Esophagus squamous epithelium (tissue), 5 donors: Measurements from ENCODE around the gene ENTPD5. TPM values are rescaled to one million over a fixed set of nuclear protein-coding genes. Genes with fewer than 3 reads are reported as not detected.

Source experiments
- DNase-seq: peaks from one replicate; lab custom pipeline; 2025; lab: John Stamatoyannopoulos, UW
- H3K27ac ChIP-seq, 4 donors: fragments of 200-600 bp; sonication (generic); one replicate each; pipeline ENCODE4 v1.5.1; 2016 to 2019; ENCODE audit warnings: mild to moderate bottlenecking in 1 of 4
- H3K27me3 ChIP-seq, 4 donors: fragments of 200-600 bp; sonication (generic); 1 replicate in 3 of 4; 2 replicates in 1 of 4; pipeline versions ENCODE4 v1.5.1 to v1.6.0; 2017 to 2021; ENCODE audit warnings: antibody characterized with exemption in 1 of 4
- H3K36me3 ChIP-seq, 3 donors: fragments of 200-600 bp; sonication (generic); one replicate each; pipeline ENCODE4 v1.5.1; 2016 to 2019
- H3K4me1 ChIP-seq, 3 donors: fragments of 200-600 bp; sonication (generic); one replicate each; pipeline ENCODE4 v1.5.1; 2017 to 2019
- H3K4me3 ChIP-seq, 4 donors: fragments of 200-600 bp; sonication (generic); 1 replicate in 3 of 4; 2 replicates in 1 of 4; pipeline ENCODE4 v1.5.1; 2016 to 2019; ENCODE audit warnings: mild to moderate bottlenecking in 2 of 4, moderate library complexity in 1 of 4
- H3K9me3 ChIP-seq, 3 donors: fragments of 200-600 bp; sonication (generic); one replicate each; pipeline ENCODE4 v1.5.1; 2016 to 2019
- CTCF ChIP-seq, 6 experiments: fragments of 450-650 bp in 4 of 6; fragments of 200-600 bp in 2 of 6; sonication (generic) in 2 of 6; IDR thresholded peaks; one replicate each; pipeline ENCODE4 v1.5.1; 2016 to 2019; ENCODE audit warnings: antibody characterized with exemption in 6 of 6, mild to moderate bottlenecking in 4 of 6, moderate library complexity in 4 of 6
- POLR2A ChIP-seq, 4 donors: fragments of 450-650 bp; IDR thresholded peaks; one replicate each; pipeline ENCODE4 v1.6.1; 2017; ENCODE audit warnings: antibody characterized with exemption in 4 of 4, mild to moderate bottlenecking in 4 of 4, moderate library complexity in 3 of 4
- WGBS, 2 donors: methylation state at CpG; one replicate each; pipeline ENCODE4 v1.1.5; 2018; 5-methylcytosine and 5-hydroxymethylcytosine counted together
- intact Hi-C: fragments of 100-400 bp; cut with DNase I; formaldehyde crosslinking; loops from one replicate; pipeline ENCODE4 v1.15.0; 2022
- total RNA-seq, 4 donors: library from RNA; depleted of rRNA; stranded (reverse); fragments of >200 nt; gene quantifications; one replicate each; pipeline ENCODE4 v1.1.0, GENCODE V29; 2016
- donor health status: DM: yes; HTN: yes; CAD: no.

The ENTPD5 gene
- total RNA-seq, 4 donors from 2014 or later, result 9.3 to 16.9 (median 13.0) TPM

GRCh38 chr14:73977896-73978295 lies 41.2 kb downstream of the ENTPD5 start:
- TF ChIP-seq CTCF (IDR thresholded peaks at IDR 0.05), result no peak
- no peak for TF ChIP-seq POLR2A (IDR thresholded peaks at IDR 0.05)
- Histone ChIP-seq H3K36me3 (peaks cover 0 to 82% (median 7%) of the 10 kb centered on the region in 3 donors), H3K4me3 (no peak overlapping the region), H3K27me3 (no peaks in the 10 kb centered on the region), H3K27ac (no peak overlapping the region), H3K9me3 (no peaks in the 10 kb centered on the region), H3K4me1 (no peaks in the 10 kb centered on the region)
- intact Hi-C loops, result no loop called here
- 57 to 73% methylated on average over 3 to 4 of the region's 4 CpGs for WGBS, 2 donors
- no peak for DNase-seq

- no peaks in the 10 kb centered on the region for H3K9me3 ChIP-seq
- TF ChIP-seq POLR2A (IDR thresholded peaks at IDR 0.05), result no peak
- TF ChIP-seq CTCF (IDR thresholded peaks at IDR 0.05), result no peak
- WGBS, 2 donors, result 73 to 81% methylated on average over 6 of the region's 6 CpGs
- H3K4me1 ChIP-seq, result no peaks in the 10 kb centered on the region
- DNase-seq, result no peak
- intact Hi-C loops, result no loop called here
- no peak overlapping the region for H3K4me3 ChIP-seq
- peaks cover 0 to 82% (median 7%) of the 10 kb centered on the region in 3 donors for H3K36me3 ChIP-seq
- no peaks in the 10 kb centered on the region for H3K27me3 ChIP-seq
- H3K27ac ChIP-seq, result no peak overlapping the region
These were observed 43.0 kb downstream of the ENTPD5 start for GRCh38 chr14:73976125-73976524.

GRCh38 chr14:73973497-73973896 lies 45.6 kb downstream of the ENTPD5 start:
- intact Hi-C loops, result no loop called here
- WGBS, 2 donors, result 81 to 90% methylated on average over 2 of the region's 2 CpGs
- no peak for TF ChIP-seq POLR2A (IDR thresholded peaks at IDR 0.05)
- no peak for TF ChIP-seq CTCF (IDR thresholded peaks at IDR 0.05)

GRCh38 chr14:73968885-73969284 lies 50.2 kb downstream of the ENTPD5 start:
- DNase-seq, result no peak
- H3K27ac ChIP-seq, result no peak overlapping the region
- intact Hi-C loops, result no loop called here
- no peaks in the 10 kb centered on the region for H3K9me3 ChIP-seq
- H3K36me3 ChIP-seq, result peaks cover 6 to 99% (median 18%) of the 10 kb centered on the region in 3 donors
- TF ChIP-seq CTCF (IDR thresholded peaks at IDR 0.05), result no peak
- TF ChIP-seq POLR2A (IDR thresholded peaks at IDR 0.05), result no peak
- WGBS, 2 donors, result 79 to 89% methylated on average over 2 of the region's 2 CpGs
- no peaks in the 10 kb centered on the region for H3K27me3 ChIP-seq
- H3K4me3 ChIP-seq, result no peak overlapping the region
- H3K4me1 ChIP-seq, result no peaks in the 10 kb centered on the region

More at GRCh38 chr14:73973497-73973896, 45.6 kb downstream of the ENTPD5 start:
- H3K4me1 ChIP-seq, result no peaks in the 10 kb centered on the region
- no peaks in the 10 kb centered on the region for H3K27me3 ChIP-seq
- H3K4me3 ChIP-seq, result no peak overlapping the region
- no peaks in the 10 kb centered on the region for H3K9me3 ChIP-seq
- no peak overlapping the region for H3K27ac ChIP-seq
- DNase-seq, result no peak
- H3K36me3 ChIP-seq, result peaks cover 6 to 95% (median 15%) of the 10 kb centered on the region in 3 donors

GRCh38 chr14:73965216-73965615 lies 53.9 kb downstream of the ENTPD5 start:
- H3K27me3 ChIP-seq, result no peaks in the 10 kb centered on the region
- no peaks in the 10 kb centered on the region for H3K4me1 ChIP-seq
- intact Hi-C loops, result no loop called here
- no peaks in the 10 kb centered on the region for H3K9me3 ChIP-seq
- no peak overlapping the region for H3K4me3 ChIP-seq
- no peak for DNase-seq
- peaks cover 6 to 99% (median 33%) of the 10 kb centered on the region in 3 donors for H3K36me3 ChIP-seq
- no peak for TF ChIP-seq CTCF (IDR thresholded peaks at IDR 0.05)
- no peak for TF ChIP-seq POLR2A (IDR thresholded peaks at IDR 0.05)
- H3K27ac ChIP-seq, result no peak overlapping the region
- WGBS, 2 donors, result 86 to 95% methylated on average over 4 of the region's 4 CpGs
